ENCODE measurements around the gene LRRTM4. TPM values are rescaled to one million over a fixed set of nuclear protein-coding genes. Genes with fewer than 3 reads are reported as not detected.
A peak's percentile ranks its signal among the peaks of the same experiment; 100 is the strongest.

LRRTM4 gene
- total and polyA plus RNA-seq, 2 experiments from 2014 or later = not detected

- Histone ChIP-seq H3K9me3 (ENCODE audit: low read depth) (no peaks in the 10 kb centered on the region), H3K27ac (no peak overlapping the region), H3K79me2 (ENCODE audit: insufficient read depth) (no peaks in the 10 kb centered on the region), H3K4me1 (ENCODE audit: insufficient read depth) (no peaks in the 10 kb centered on the region), H3K9ac (no peak overlapping the region), H3K36me3 (ENCODE audit: low read depth) (no peaks in the 10 kb centered on the region), H3K4me2 (ENCODE audit: unreplicated experiment) (no peak overlapping the region), H3K27me3 (replicated peaks; ENCODE audit: insufficient read depth) (no peaks in the 10 kb centered on the region), H3K9me2 (ENCODE audit: insufficient read depth) (no peaks in the 10 kb centered on the region), H2AFZ (no peak overlapping the region), H3F3A (ENCODE audit: insufficient read depth) (no peaks in the 10 kb centered on the region), H4K20me1 (ENCODE audit: insufficient read depth) (no peaks in the 10 kb centered on the region), H3K4me3 (no peak overlapping the region)
- no peak for DNase-seq
- TF ChIP-seq EZH2phosphoT487 (IDR thresholded peaks at IDR 0.05; ENCODE audit: insufficient read depth, low read depth) = no peak
- WGBS, 2 experiments (ENCODE audit: low coverage in 1 of 2, low lambda C conversion rate in 2 of 2, missing lambda C conversion rate in 2 of 2) = 13 to 18% methylated on average over 2 of the region's 2 CpGs
- in situ Hi-C loops (cut with MboI) = no loop called here
These were observed 601.2 kb downstream of the LRRTM4 start for GRCh38 chr2:76921006-76921405.

- Histone ChIP-seq H2AFZ (no peak overlapping the region), H3K4me3 (no peak overlapping the region), H3K79me2 (ENCODE audit: insufficient read depth) (no peaks in the 10 kb centered on the region), H3K4me2 (ENCODE audit: unreplicated experiment) (no peak overlapping the region), H3F3A (ENCODE audit: insufficient read depth) (no peaks in the 10 kb centered on the region), H4K20me1 (ENCODE audit: insufficient read depth) (no peaks in the 10 kb centered on the region), H3K36me3 (ENCODE audit: low read depth) (no peaks in the 10 kb centered on the region), H3K9me2 (ENCODE audit: insufficient read depth) (no peaks in the 10 kb centered on the region), H3K9ac (no peak overlapping the region), H3K27ac (no peak overlapping the region), H3K9me3 (ENCODE audit: low read depth) (no peaks in the 10 kb centered on the region), H3K4me1 (ENCODE audit: insufficient read depth) (no peaks in the 10 kb centered on the region), H3K27me3 (replicated peaks; ENCODE audit: insufficient read depth) (no peaks in the 10 kb centered on the region)
- TF ChIP-seq EZH2phosphoT487 (IDR thresholded peaks at IDR 0.05; ENCODE audit: insufficient read depth, low read depth) (no peak), EZH2 (IDR thresholded peaks at IDR 0.05; ENCODE audit: insufficient read depth, poor library complexity, severe bottlenecking) (no peak)
- in situ Hi-C loops (cut with MboI) = no loop called here
- DNase-seq = no peak
- WGBS, 2 experiments (ENCODE audit: low coverage in 1 of 2, low lambda C conversion rate in 2 of 2, missing lambda C conversion rate in 2 of 2) = 32 to 40% methylated on average over 6 of the region's 6 CpGs
These were observed 626.7 kb downstream of the LRRTM4 start for GRCh38 chr2:76895469-76895868.

DNA sequence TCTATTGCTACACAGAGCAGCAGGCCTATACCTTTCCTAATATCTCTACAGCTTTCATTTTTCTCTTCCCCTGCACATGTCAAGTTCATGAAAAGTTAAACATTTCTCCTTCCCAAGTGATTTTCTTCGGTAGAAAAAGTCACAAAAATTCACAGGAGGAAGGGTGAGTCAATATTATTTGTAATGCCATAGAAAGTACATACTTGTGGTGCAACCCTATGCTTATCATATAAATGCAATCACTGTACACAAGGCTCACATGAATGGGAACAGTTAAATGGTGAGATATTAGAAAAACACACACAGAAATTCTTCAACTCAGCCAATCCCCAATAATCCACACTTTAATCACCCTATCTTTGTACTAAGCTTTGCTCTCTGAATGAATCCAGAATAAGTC is 651.6 kb downstream of the LRRTM4 start:
- H3K9ac ChIP-seq = no peak overlapping the region
- no peaks in the 10 kb centered on the region for H3K4me1 ChIP-seq (ENCODE audit: insufficient read depth)
- no peak overlapping the region for H3K27ac ChIP-seq
- no peak for TF ChIP-seq EZH2 (IDR thresholded peaks at IDR 0.05; ENCODE audit: insufficient read depth, poor library complexity, severe bottlenecking)
- TF ChIP-seq EZH2phosphoT487 (IDR thresholded peaks at IDR 0.05; ENCODE audit: insufficient read depth, low read depth) = no peak
- in situ Hi-C loops (cut with MboI) = no loop called here
- H3K79me2 ChIP-seq (ENCODE audit: insufficient read depth) = no peaks in the 10 kb centered on the region
- no peak overlapping the region for H2AFZ ChIP-seq
- no peaks in the 10 kb centered on the region for H3K9me3 ChIP-seq (ENCODE audit: low read depth)
- H3K27me3 ChIP-seq (replicated peaks; ENCODE audit: insufficient read depth) = no peaks in the 10 kb centered on the region
- no peak for DNase-seq
- H3F3A ChIP-seq (ENCODE audit: insufficient read depth) = no peaks in the 10 kb centered on the region
- H3K4me3 ChIP-seq = no peak overlapping the region
- WGBS, 2 experiments (ENCODE audit: low coverage in 1 of 2, low lambda C conversion rate in 2 of 2, missing lambda C conversion rate in 2 of 2) = 5 to 26% methylated on average over 1 of the region's 1 CpG
- H3K9me2 ChIP-seq (ENCODE audit: insufficient read depth) = no peaks in the 10 kb centered on the region
- no peaks in the 10 kb centered on the region for H3K36me3 ChIP-seq (ENCODE audit: low read depth)
- H4K20me1 ChIP-seq (ENCODE audit: insufficient read depth) = no peaks in the 10 kb centered on the region
- H3K4me2 ChIP-seq (ENCODE audit: unreplicated experiment) = no peak overlapping the region

GRCh38 chr2:76870011-76870410 is 652.2 kb downstream of the LRRTM4 start:
- no peak overlapping the region for H3K4me2 ChIP-seq (ENCODE audit: unreplicated experiment)
- H3K4me1 ChIP-seq (ENCODE audit: insufficient read depth) = no peaks in the 10 kb centered on the region
- no peaks in the 10 kb centered on the region for H3K27me3 ChIP-seq (replicated peaks; ENCODE audit: insufficient read depth)
- in situ Hi-C loops (cut with MboI) = no loop called here
- H2AFZ ChIP-seq = no peak overlapping the region
- WGBS, 2 experiments (ENCODE audit: low coverage in 1 of 2, low lambda C conversion rate in 2 of 2, missing lambda C conversion rate in 2 of 2) = 20 to 46% methylated on average over 1 of the region's 1 CpG
- no peak overlapping the region for H3K4me3 ChIP-seq
- peak; percentile 7 for DNase-seq
- no peaks in the 10 kb centered on the region for H3K9me2 ChIP-seq (ENCODE audit: insufficient read depth)
- H4K20me1 ChIP-seq (ENCODE audit: insufficient read depth) = no peaks in the 10 kb centered on the region
- no peaks in the 10 kb centered on the region for H3F3A ChIP-seq (ENCODE audit: insufficient read depth)
- no peak overlapping the region for H3K9ac ChIP-seq
- no peaks in the 10 kb centered on the region for H3K36me3 ChIP-seq (ENCODE audit: low read depth)
- TF ChIP-seq EZH2phosphoT487 (IDR thresholded peaks at IDR 0.05; ENCODE audit: insufficient read depth, low read depth) = no peak
- H3K27ac ChIP-seq = no peak overlapping the region
- H3K9me3 ChIP-seq (ENCODE audit: low read depth) = no peaks in the 10 kb centered on the region
- H3K79me2 ChIP-seq (ENCODE audit: insufficient read depth) = no peaks in the 10 kb centered on the region

DNA sequence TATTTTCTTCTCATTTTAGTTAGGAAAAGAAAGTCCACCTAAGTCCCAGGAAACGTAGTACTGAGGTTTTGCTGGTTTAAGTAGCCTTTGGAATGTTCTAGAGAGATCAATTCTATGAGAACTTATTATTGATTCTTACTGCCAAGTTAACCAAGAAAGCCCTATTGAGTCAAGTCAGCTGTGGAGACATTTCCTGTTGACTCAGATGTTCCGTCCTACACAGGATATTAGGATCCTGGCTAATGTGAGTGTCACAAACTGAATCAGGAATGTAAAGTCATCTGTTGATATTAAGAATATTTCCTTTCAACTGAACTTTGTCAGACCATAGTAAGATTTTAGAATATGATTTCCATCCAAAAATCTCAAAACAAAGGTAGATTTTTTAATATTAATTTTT is 654.3 kb downstream of the LRRTM4 start:
- H2AFZ ChIP-seq = no peak overlapping the region
- no peaks in the 10 kb centered on the region for H3K79me2 ChIP-seq (ENCODE audit: insufficient read depth)
- no peak overlapping the region for H3K9ac ChIP-seq
- no peak overlapping the region for H3K27ac ChIP-seq
- H3K9me2 ChIP-seq (ENCODE audit: insufficient read depth) = no peaks in the 10 kb centered on the region
- no peaks in the 10 kb centered on the region for H4K20me1 ChIP-seq (ENCODE audit: insufficient read depth)
- DNase-seq = peak; percentile 45
- no peak overlapping the region for H3K4me3 ChIP-seq
- no peaks in the 10 kb centered on the region for H3K9me3 ChIP-seq (ENCODE audit: low read depth)
- no peaks in the 10 kb centered on the region for H3F3A ChIP-seq (ENCODE audit: insufficient read depth)
- H3K4me1 ChIP-seq (ENCODE audit: insufficient read depth) = no peaks in the 10 kb centered on the region
- TF ChIP-seq EZH2phosphoT487 (IDR thresholded peaks at IDR 0.05; ENCODE audit: insufficient read depth, low read depth) (no peak), EZH2 (IDR thresholded peaks at IDR 0.05; ENCODE audit: insufficient read depth, poor library complexity, severe bottlenecking) (no peak)
- H3K27me3 ChIP-seq (replicated peaks; ENCODE audit: insufficient read depth) = no peaks in the 10 kb centered on the region
- in situ Hi-C loops (cut with MboI) = no loop called here
- 1 to 2% methylated on average over 2 of the region's 2 CpGs for WGBS, 2 experiments (ENCODE audit: low coverage in 1 of 2, low lambda C conversion rate in 2 of 2, missing lambda C conversion rate in 2 of 2)
- no peak overlapping the region for H3K4me2 ChIP-seq (ENCODE audit: unreplicated experiment)
- H3K36me3 ChIP-seq (ENCODE audit: low read depth) = no peaks in the 10 kb centered on the region

All from GM23248 (cell line).